ENCODE measurements around the gene PBLD.

PBLD gene

DNA sequence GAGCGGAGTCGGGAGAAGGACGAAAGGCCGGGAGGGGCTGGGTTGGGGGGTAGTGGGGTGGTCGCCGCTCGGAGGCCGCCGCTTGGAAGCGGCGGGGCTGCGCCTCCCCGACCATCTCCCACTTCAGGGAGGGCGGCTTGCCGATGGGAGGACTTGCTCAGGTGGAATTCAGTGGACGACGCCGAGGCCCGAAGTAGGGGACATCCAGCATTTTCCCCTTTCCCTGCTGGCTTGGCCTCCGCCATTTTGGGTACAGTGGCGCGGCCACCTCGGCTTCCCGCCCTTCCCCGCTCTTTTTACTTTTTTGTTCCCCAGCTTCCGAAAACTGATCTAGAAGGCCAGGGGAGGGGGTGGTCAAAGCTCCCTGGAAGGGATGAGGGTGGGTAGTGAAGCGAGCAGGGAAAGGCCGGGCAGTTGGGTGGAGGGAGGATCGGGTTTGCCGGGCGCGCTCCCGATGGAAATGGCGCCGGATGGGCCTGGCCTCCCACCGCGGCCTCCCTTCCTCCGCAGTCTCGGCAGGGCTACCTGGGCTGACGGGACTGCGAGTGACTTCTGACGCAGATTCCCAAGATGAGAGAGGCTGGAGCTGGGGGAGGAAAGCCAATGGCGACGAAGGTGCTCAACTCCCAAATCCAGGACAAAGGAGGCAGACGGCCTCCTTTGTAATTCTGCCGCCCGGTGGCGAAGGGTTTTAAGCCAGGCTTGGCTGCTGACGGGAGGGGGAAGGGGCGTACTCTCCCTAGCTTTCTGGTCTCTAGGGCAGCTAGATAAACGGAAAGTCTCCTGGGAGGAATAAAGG is at the start of gene PBLD:
PBLD (minus strand) TSS at position 670 of the 799 bp plus-strand sequence. CDS start 26,084 bp downstream, outside the sequence.
- peak; percentile 50 for DNase-seq (ENCODE audit: low spot score)

DNA sequence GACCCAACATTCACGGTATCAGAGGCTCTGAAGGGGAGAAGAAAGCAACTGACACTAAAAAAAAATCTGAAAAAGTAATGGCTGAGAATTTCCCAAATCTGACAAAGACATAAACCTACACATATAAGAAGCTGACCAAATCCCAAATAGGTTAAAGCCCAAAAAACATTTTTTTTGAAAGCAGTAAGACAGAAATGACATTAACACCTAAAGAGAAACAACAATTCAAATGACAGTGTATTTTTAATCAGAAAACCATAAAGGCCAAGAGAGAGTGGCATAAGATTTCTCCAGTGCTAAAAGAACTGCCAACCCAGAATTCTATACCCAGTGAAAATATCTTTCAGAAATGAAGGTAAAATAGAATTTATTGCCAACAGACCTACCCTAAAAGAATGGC is 38.9 kb upstream of the PBLD start:
- no peak for DNase-seq (ENCODE audit: low spot score)

DNA sequence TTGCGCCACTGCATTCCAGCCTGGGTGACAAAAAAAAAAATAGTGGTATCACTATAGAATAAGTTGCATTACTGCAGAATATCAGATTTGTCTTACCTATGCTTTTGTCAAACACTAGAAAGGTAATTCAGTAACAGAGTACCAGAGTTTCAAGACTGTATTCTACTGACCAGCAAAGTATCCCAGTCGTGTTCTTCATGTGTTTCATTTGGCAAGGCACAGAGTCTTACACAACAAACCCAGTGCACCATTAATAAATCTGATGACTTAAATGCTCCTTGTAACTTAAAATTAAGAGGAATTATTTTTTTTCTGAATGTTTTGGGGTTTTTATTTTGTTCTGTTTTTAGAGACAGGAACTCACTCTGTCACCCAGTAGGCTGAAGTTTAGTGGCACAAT is 34.4 kb upstream of the PBLD start:
- DNase-seq (ENCODE audit: low spot score): no peak

DNA sequence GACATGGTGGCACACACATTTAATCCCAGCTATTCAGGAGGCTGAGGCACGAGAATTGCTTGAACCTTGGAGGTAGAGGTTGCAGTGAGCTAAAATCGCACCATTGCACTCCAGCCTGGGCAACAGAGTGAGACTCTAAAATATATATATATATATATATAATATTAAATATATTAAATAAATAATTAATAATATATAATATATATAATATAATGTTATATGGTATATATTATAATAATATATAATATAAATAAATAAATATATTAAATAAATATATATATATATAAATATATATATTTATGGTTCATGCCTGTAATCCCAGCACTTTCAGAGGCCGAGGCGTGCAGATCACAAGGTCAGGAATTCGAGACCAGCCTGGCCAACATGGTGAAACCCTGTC is 33.9 kb upstream of the PBLD start:
- DNase-seq (ENCODE audit: low spot score): no peak

DNA sequence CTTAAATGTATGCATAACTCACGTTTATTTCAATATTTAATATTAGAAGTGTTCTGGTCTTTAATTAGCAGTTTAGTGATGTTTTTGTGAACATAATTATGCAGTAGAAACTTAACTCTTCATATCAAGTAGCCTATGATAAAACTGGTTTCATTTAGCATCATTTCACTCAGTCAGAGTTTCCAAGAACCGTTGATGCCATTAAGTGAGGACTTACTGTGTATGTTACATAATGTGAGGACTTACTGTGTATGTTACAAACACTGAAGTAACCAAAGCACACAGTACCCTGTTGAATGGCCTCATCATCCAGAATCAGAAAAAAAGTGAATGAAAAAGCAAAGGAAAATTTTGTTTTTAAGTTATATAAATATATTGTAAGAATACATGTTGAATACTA is 32.9 kb upstream of the PBLD start:
- no peak for DNase-seq (ENCODE audit: low spot score)

DNA sequence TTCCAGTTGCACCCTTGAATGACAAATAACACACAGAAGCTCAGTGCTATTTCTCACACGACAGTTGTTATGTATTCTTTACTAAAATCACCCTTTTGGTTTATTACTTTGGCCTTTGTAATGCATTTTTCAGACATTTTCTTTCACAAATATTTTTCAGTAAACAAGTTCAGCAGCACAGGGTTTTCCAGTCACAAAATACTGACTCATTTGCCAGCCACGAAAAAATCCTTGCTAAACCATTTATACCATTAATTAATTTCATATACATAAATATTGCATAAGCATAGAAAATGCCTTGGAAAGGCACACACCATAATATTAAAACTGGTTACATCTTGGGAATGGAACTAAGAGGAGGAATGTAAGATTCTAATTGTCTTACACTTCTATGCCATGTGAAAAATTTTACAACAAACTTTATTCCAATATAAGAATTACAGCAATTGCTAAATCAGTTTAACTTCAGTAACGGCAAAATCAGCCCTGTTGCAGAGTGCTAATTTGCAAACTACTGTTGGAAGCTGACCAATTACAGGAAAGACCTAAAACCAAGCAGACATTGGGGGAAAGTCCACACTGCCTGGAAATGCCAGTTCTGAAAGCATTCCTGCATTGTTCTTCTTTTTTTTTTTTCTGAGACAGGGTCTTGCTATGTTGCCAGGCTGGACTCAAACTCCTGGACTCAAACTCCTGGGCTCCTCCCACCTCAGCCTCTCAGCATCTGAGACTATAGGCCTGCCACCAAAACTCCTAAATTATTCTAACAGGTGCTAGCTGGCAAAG is 31.6 kb upstream of the PBLD start:
- no peak for DNase-seq (ENCODE audit: low spot score)

DNA sequence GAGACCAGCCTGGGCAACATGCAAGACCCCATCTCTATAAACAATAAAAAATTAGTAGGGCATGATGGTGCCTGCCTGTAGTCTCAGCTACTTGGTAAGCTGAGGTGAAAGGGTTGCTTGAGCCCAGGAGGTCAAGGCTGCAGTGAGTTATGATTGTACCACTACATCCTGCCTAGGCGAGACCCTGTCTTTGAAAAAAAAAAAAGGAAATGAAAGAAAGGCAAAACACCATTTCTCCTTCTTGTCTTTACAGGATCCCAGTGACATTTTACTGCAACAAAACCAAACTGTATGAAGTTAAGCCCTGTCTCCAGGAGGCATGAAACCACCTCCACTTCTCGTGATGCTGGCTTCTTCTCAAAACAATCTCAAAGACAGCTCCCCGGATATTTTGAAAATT is 29.9 kb upstream of the PBLD start:
- DNase-seq (ENCODE audit: low spot score): no peak

DNA sequence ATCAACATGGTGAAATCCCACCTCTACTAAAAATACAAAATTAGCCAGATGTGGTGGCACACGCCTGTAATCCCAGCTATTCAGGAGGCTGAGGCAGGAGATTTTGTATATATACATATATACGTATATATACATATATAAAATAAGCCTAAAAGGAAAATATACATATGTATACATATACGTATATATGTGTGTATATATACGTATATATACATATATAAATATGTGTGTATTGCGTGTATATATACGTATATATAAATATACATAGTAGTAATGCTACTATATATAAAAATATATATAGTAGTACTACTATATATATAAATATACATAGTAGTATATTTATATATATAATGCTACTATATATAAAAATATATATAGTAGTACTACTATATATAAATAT is 26.5 kb upstream of the PBLD start:
- no peak for DNase-seq (ENCODE audit: low spot score)

DNA sequence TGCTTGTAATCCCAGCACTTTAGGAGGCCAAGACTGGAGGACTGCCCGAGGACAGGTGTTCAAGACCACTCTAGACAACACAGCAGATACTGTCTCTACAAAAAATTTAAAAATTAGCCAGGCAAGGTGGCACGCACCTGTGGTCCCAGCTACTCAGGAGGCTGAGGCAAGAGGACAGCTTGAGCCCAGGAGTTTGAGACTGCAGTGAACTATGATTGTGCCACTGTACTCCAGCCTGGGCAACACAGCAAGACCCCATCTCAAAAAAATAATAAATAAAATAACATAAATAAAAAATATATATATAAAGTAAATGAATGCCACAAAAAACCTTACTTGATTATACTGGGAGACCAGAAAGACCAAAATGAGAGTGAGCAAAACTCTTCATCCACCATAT is 20.8 kb upstream of the PBLD start:
- no peak for DNase-seq (ENCODE audit: low spot score)

DNA sequence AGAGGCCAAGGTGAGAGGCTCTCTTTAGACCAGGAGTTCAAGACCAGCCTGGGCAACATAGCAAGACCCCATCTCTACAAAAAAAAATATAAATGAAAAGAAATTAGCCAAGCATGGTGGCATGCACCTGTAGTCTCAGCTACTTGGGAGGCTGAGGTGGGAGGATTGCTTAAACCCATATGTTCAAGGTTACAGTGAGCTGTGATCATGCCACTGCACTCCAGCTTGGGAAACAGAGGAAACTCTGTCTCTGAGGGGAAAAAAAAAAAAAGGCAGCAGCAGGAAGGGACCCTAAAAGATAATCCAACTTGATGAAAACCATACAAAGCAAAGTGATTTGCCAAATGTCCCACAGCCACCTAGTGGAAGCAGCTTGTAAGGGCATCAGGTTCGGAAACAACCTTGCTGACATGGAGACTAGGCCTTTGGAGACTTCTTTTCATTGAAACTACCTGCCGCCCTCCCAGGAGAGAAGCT is 15.6 kb upstream of the PBLD start:
- no peak for DNase-seq (ENCODE audit: low spot score)

DNA sequence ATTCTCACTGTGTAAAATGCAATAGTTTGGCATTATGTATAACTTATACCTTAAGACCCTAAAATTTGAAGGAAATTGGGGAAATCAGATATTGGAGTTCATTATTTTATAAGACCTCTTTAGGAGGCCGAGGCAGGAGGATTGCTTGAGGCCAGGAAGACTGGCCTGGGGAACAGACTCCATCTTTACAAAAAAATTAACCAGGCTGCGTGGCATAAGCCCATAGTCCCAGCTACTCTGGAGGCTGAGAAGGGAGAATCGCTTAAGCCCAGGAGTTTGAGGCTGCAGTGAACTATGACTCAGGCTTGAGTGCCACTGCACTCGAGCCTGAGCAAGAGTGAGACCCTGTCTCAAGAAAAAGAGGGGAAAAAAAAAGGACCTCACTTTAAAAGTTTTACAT is 14.0 kb upstream of the PBLD start:
- no peak for DNase-seq (ENCODE audit: low spot score)

DNA sequence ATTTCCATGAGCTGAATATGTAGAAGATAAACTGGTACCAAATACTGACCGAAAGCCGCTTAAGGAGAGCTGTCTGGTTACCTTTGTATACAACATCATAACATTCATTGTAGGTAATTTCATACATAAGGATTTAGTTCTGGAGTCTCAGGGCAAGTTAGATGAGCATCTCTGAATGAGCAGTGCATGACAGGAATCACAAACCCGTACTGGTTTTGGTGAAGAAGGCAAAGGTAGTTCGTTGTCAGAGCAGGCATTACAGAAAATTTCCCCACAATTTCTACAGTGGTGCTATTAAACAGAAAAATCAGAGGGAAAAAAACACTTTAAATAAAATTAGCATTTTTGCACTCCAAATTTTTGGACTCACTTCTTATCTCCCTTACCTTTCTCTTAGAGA is 12.9 kb upstream of the PBLD start:
- no peak for DNase-seq (ENCODE audit: low spot score)

DNA sequence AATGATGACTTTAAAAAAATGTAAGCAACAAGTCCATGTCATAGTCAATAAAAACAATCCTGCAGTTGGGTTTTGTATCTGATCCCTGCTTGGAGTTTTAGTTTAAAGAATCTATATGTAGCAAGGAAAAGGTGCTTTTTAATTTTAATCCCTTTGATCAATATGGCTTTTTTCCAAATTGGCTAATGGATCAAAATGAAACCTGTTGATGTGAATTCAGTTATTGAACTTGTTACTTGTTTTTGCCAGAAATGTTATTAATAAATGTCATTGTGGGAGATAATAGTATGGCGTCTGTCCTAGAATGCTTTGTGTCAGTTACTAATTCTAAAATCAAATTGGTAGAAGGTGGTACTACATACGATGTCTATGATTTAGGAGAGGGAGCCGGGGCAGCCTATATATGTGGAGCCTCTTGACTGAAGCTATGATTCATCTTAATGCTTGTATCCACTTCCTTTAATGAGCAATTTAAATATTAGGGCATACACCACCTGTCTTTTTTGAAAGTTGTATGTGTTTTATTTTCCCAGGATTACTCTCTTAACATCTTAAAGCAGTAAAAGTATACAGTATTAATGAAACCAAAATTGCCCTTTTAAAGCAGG is 10.3 kb upstream of the PBLD start:
- no peak for DNase-seq (ENCODE audit: low spot score)

DNA sequence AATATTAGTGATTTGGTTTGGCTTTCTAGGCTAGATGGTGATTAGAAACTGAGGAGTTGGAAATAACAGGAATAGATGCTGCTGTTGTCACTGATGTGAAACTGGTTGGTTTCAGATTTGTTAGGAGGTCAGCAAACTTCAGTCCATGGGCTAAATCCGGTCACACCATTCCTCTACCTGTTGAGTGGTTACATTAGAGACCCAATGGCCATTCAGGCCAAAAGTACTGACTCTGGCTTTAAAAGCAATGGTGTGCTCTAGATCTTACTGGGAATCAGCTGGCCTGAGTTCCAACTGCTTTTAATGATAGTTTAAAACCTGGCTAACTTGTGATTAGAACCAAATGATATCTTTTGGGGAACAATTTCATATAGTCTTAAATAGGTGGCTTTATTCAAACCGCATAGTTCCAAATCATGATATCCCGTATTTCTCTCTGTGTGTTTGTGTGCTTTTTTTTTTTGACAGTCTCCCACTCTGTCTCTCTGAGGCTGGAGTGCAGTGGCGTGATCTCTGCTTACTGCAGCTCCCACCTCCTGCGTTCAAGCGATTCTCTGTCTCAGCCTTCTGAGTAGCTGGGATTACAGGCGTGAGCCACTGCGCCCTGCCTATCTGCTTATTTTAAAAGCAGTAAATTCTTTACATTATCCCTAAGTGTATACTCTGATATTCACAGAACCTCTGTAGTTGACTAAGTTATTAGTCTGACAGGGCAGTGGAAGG is 7.8 kb upstream of the PBLD start:
- DNase-seq (ENCODE audit: low spot score): no peak

DNA sequence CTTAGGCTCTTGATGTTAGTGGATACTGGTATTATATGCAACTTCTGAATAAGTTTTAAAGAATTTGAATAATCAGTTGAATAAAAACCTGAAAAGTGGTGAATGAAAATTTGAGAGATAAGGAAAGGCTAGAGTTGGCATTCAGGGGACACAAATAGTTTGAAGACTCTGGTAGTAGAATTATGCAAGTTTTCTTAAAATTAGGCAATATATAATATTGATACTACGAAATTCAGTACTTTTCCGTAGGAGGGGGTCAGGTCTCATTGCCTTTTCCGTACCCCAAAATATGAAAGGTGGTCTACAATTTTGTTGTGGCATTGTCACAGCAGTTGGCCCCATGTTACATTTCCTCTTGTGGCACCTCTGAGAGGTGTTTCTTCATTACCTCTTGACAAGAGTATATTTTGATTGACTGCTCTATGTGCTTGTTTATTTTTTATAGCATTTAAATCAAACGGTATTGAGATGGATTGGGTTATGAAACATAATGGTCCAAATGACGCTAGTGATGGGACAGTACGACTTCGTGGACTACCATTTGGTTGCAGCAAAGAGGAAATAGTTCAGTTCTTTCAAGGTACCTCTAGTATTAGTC is 4.1 kb upstream of the PBLD start:
- no peak for DNase-seq (ENCODE audit: low spot score)

DNA sequence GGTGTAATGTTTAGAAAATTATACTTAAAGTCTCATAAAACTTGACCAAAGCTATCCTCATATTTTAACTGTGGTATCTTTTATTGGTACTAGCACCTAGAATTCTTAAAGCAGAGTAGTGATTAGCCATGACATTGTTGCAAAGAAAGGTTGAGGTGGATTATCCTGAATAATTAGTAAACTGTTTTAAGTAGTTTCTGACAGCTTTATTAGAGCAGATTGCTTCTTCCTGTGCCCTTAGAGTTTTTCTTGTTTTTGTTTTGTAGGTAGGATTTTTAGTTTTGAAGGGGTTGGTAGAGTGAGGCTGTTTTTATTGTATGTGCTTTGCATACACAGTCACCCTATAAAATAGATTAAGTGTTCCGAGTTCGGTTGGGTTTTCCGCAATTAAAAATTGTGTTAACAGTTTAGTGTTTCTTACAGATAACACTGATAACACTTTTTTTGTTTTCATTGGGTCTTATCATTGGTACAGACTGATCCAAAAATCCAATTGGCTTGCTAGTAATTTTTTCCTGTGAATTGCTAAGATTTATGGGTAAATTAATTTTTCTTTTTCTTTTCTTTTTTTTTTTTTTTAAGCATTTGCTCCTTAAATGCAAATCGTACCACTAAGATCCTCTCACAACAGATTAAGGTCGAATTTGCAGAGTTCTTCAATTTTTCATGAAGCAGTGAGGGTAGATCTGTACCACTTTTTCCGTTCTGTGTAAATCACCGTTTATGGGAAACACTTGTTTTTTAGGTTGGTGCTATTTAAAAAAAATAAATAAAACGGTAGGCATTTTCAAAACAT is 2.1 kb upstream of the PBLD start:
- DNase-seq (ENCODE audit: low spot score): no peak

DNA sequence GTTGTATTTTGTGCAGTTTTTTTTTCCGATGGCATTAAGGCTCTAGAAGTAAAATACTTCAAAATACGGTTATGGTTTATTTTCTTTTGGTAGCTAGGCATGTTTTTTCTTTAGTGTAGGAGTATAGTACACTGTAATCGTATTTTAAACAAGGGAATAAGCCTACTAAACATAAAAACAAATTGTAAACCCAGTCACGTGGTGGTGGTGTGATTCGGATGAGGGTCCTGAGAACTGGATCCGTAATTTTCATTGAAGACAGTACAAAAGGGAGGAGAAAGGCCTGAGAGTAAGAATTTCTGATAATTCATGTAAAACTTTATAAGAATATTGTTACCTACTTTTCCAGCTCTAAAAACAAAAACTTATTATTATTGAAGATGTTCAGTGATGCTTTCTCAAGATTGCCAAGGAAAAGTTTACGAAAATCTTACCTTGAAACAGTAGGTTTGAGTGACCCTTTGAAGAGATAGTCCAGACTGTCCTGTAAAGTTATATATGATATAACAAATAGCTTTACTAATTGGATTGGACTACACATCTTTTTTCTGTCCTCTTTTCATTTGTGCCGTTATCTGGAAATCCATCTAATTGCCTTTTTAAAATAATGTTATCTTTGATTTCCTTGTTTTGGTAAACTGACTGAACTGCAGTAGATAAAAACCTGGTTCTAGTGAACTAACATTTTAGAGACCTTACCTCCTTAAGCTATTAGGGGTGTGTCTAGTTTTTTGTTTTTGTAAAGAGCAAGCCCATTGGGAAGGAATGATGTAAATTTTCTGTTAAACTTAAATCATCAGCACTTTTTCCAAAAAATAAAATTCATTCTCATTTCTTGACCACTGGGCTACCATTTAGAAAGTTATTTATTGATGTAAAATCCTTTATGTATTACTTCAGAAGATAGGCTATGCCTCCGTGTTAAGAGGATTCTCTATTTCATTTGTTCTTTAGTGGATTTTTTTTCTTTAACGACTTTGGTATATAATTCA is 1.0 kb upstream of the PBLD start:
- DNase-seq (ENCODE audit: low spot score): no peak

DNA sequence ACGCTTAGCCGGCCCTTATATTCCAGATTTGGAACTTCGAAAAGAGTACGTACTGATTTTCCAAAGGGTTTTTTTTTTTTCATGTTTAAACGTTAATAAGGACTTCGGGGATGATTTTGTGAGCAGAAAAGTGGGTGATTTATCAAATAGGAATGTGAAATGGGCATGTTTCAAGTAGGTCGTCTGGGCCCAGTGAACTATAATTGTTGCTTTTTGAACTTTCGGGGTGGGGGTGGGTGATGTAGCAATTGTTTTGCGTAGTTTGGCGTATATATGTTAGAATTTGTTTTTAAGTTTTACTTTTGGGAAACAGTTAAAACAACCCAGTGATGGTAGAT is 299 bp upstream of the PBLD start:
- no peak for DNase-seq (ENCODE audit: low spot score)

DNA sequence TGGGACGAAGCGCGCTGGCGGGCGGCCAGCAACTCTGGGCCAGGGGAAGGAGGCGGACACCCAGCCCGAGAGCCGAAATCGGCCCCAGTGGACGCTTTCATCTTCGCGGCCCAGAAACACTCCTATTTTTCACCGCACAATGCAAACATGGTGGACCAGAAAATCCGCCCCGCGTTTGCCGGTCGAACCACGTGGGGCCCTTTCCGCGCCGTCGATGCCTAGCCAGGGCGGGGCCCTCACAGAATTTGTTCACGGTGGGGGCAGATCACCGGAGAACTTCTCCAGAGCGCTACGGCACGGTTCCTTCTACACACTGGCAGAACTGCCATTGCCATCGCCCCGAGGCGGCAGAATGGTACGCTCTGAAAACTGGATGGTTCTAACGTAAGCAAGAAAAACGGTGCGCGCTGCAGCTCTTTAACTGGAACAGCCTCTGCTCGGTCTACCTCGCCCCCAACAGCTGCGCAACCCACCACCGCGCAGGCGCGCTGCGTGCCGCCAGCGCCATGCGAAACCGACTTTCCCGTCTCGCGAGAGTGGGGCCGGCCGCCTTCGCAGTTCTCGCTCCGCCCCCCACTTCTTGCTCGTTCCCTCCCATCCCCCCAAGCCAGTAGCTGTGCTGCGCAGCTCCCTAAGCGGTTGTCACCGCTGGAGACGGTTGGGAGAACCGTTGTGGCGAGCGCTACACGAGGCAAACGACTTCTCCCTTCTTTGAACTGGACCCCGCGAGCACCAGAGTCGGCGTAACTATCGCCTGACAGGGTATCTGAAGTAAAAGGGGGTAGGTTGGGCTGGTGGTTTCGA is 1.1 kb downstream of the PBLD start, which contains the start of gene HNRNPH3:
HNRNPH3 (plus strand) TSS at position 610 of the 804 bp plus-strand sequence. CDS start 5,158 bp downstream, outside the sequence.
- DNase-seq (ENCODE audit: low spot score): peak; percentile 96

Measured in kidney capillary endothelial cell (primary cell).